ENCODE results near the gene PIK3CB.

GRCh38 chr3:138696666-138697370 is 137.9 kb downstream of the PIK3CB start:
- TF ChIP-seq CTCF (IDR thresholded peaks at IDR 0.05; ENCODE audit: low read depth, low read length): no peak
- TF ChIP-seq MAX (IDR thresholded peaks at IDR 0.05; ENCODE audit: low read depth, low read length): no peak
- no peak for TF ChIP-seq POLR2A (IDR thresholded peaks at IDR 0.05; ENCODE audit: extremely low read depth, insufficient read length)

Data from NB4 (cell line).